CD4-positive, alpha-beta memory T cell (primary cell): ENCODE data around the gene HPN. TPM values are rescaled to one million over a fixed set of nuclear protein-coding genes. Genes with fewer than 3 reads are reported as not detected.
A peak's percentile ranks its signal among the peaks of the same experiment; 100 is the strongest.
"Not testable (repeated sequence)": the region's sequence is repeated elsewhere in the genome, so short reads cannot be mapped to it uniquely, and the experiment has no call there.

Experiments used
- CTCF ChIA-PET: fragments of 350-600 bp; sonication (Branson Sonifier 250); formaldehyde crosslinking; loops from one replicate; lab custom pipeline; 2021; ENCODE audit warnings: inconsistent platforms; ENCODE audit not compliant: partially characterized antibody; lab: Charles Lee
- POLR2A ChIA-PET: fragments of 350-600 bp; sonication (Branson Sonifier 250); formaldehyde crosslinking; loops from one replicate; lab custom pipeline; 2021; ENCODE audit not compliant: partially characterized antibody; lab: Charles Lee
- DNase-seq, 5 donors: peaks; one replicate each; pipeline versions ENCODE4 v3.0.0 to v3.0.0-alpha.2; 2020 to 2022; ENCODE audit warnings: mixed read lengths in 1 of 5
- H3K27ac ChIP-seq: one replicate; pipeline ENCODE4 v1.7.0; 2013; ENCODE audit warnings: low read depth, low read length
- H3K27me3 ChIP-seq: 2 replicates; pipeline ENCODE4 v1.7.0; 2013; ENCODE audit warnings: mild to moderate bottlenecking, low read length, moderate library complexity; ENCODE audit not compliant: insufficient read depth
- H3K36me3 ChIP-seq: 2 replicates; pipeline ENCODE4 v1.7.0; 2013; ENCODE audit warnings: mild to moderate bottlenecking, low read length, moderate library complexity; ENCODE audit not compliant: insufficient read depth
- H3K4me1 ChIP-seq: 2 replicates; pipeline ENCODE4 v1.7.0; 2013; ENCODE audit warnings: mild to moderate bottlenecking, low read length, moderate library complexity; ENCODE audit not compliant: insufficient read depth
- H3K4me3 ChIP-seq, 2 donors: one replicate each; pipeline ENCODE4 v1.7.0; 2013; ENCODE audit warnings: low read length in 2 of 2, mild to moderate bottlenecking in 1 of 2
- H3K9me3 ChIP-seq, 2 donors: one replicate each; pipeline ENCODE4 v1.7.0; 2013; ENCODE audit warnings: low read length in 2 of 2, control low read depth in 1 of 2; ENCODE audit not compliant: control insufficient read depth in 1 of 2
- H3K27ac Mint-ChIP-seq, 7 donors: one replicate each; pipeline ENCODE4 v1.8.0; 2020 to 2021; ENCODE audit warnings: mixed read lengths in 7 of 7, mild to moderate bottlenecking in 6 of 7, inconsistent platforms in 3 of 7, moderate library complexity in 3 of 7
- H3K27me3 Mint-ChIP-seq, 2 donors: one replicate each; pipeline ENCODE4 v1.8.0; 2020 to 2021; ENCODE audit warnings: mixed read lengths in 2 of 2
- H3K36me3 Mint-ChIP-seq, 2 donors: one replicate each; pipeline ENCODE4 v1.8.0; 2020 to 2021; ENCODE audit warnings: mixed read lengths in 2 of 2, inconsistent platforms in 1 of 2, mild to moderate bottlenecking in 1 of 2
- H3K4me1 Mint-ChIP-seq, 4 donors: one replicate each; pipeline ENCODE4 v1.8.0; 2020 to 2021; ENCODE audit warnings: mixed read lengths in 4 of 4, mild to moderate bottlenecking in 1 of 4
- H3K4me3 Mint-ChIP-seq, 8 donors: one replicate each; pipeline ENCODE4 v1.8.0; 2020 to 2021; ENCODE audit warnings: mixed read lengths in 8 of 8, mild to moderate bottlenecking in 7 of 8, moderate library complexity in 6 of 8, inconsistent platforms in 3 of 8
- H3K9me3 Mint-ChIP-seq, 8 donors: one replicate each; pipeline ENCODE4 v1.8.0; 2020 to 2021; ENCODE audit warnings: mixed read lengths in 8 of 8, mild to moderate bottlenecking in 5 of 8, inconsistent platforms in 3 of 8, moderate library complexity in 1 of 8
- intact Hi-C: fragments of 100-400 bp; cut with micrococcal nuclease; formaldehyde crosslinking; loops from one replicate; pipeline ENCODE4 v1.15.1; 2023
- polyA plus RNA-seq, 2 donors: library from polyadenylated mRNA; unstranded; fragments of 300-500 nt; fragmentation: Illumina TruSeq; gene quantifications; one replicate each; pipeline ENCODE4 v1.2.3, GENCODE V29; 2021
- total RNA-seq, 2 experiments: library from RNA; stranded (reverse); gene quantifications; one replicate each; pipeline ENCODE4 v1.2.3, GENCODE V29; 2021

HPN gene
- total and polyA plus RNA-seq, 4 experiments from 2014 or later = 0.15 to 0.57 TPM; not detected in 2

DNA sequence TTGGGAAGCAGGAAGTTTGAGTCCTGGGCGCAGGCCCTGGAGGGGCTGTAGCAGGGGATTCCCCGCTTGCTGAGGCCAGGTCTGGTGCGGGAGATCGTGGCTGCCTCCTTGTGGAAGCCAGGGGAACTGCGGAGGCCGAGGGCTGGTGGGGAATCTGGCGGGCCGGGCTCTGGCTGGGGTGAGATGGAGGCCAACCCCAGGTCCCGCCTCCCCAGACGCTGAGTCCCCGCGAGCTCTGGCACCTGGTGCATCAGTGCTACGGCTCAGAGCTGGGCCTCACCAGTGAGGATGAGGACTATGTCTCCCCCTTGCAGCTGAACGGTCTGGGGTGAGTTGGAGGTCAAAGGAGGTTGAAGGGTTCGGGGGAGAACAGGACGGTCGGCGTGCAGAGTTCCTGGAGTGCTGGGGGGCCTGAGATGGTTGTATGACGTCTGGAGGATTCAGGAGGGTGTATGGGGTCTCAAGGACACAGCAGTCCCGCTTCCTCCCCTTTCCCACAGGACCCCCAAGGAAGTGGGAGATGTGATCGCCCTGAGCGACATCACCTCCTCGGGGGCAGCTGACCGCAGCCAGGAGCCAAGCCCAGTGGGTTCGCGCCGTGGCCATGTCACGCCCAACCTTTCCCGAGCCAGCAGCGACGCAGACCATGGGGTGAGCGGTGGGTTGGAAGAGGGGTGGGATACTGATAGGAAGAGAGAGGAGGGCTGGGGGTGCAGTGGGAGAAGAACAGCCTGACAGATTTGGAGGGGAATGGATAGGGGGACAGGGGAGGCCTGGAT is 28.3 kb upstream of the HPN start:
- H3K27me3 ChIP-seq = no peaks in the 10 kb centered on the region
- DNase-seq = peak; percentile 77 to 87 (median 79)
- ChIA-PET CTCF (interaction anchor here (0.6 to 6.2 kb wide), 20 partner anchors 12 to 351 kb away, joined by 3 to 124 read pairs (median 4); partner anchors contain the start of genes GRAMD1A, ZNF30 and ZNF792), POLR2A (interaction anchor here (0.9 to 13.7 kb wide), 13 partner anchors 13 to 336 kb away, joined by 3 to 282 read pairs (median 15); partner anchors contain the start of genes GRAMD1A, SCGB2B2, SCN1B and ZNF30)
- Mint-ChIP-seq H3K27me3 (no peaks in the 10 kb centered on the region), H3K36me3 (peaks cover 37 to 61% of the 10 kb centered on the region in 2 donors), H3K27ac (peak overlapping the region; percentile 89 to 98 (median 96)), H3K4me1 (peaks cover 47 to 73% (median 58%) of the 10 kb centered on the region in 4 donors), H3K4me3 (peak overlapping the region; percentile 66 to 91 (median 85)), H3K9me3 (peaks cover 0 to 2% (median 0%) of the 10 kb centered on the region in 8 donors)
- H3K4me3 ChIP-seq = peak overlapping the region in 1 of 2 donors; percentile 51
- H3K27ac ChIP-seq = peak overlapping the region; percentile 64
- H3K4me1 ChIP-seq = peaks cover 76% of the 10 kb centered on the region
- no peaks in the 10 kb centered on the region for H3K9me3 ChIP-seq
- peaks cover 39% of the 10 kb centered on the region for H3K36me3 ChIP-seq
- intact Hi-C loops = loop anchor here (1.0 to 5.0 kb wide), 3 partner anchors 40 to 281 kb away; partner anchors contain the start of gene ZNF181

DNA sequence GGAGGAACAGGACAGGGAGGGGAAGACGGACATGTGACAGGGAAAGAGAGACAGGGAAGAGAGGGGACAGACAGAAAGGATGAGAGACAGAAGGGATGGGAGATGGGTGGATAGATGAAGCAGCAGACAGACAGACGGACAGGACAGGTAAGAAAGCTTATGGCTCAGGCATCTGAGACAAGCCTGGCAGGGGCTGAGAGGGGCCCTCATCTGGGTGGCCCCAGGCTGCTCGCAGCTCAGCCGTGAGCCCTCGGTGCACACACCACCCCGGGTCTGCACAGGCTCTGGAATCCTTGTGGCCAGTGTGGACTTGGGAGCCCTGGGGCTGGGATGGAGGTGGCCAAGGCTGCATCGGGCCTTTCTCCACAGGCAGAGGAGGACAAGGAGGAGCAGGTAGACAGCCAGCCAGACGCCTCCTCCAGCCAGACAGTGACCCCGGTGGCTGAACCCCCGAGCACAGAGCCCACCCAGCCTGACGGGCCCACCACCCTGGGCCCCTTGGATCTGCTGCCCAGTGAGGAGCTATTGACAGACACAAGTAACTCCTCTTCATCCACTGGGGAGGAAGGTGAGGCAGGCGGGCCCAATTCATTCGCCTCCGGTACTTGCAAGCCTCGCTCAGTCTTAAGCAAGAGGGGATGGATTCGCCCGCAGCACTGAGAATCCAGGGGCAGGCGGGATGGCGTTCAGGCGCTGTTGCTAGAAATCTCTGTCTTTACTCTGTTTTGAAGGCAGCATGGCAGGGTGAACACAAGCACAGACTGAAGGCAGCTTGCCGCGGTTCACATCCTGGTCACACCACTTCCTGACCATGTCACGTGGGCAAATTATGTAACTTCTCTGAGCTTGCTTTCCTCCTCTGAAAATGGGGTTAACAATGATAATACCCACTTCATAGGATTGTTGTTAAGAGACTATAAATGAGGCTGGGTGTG is 27.4 kb upstream of the HPN start:
- intact Hi-C loops = loop anchor here (1.0 to 5.0 kb wide), 5 partner anchors 13 to 282 kb away; partner anchors contain the start of gene ZNF181
- peak; percentile 81 to 88 (median 84) for DNase-seq
- CTCF ChIA-PET = interaction anchor here (0.6 to 6.2 kb wide), 25 partner anchors 8 to 352 kb away, joined by 3 to 124 read pairs (median 4); partner anchors contain the start of genes GRAMD1A, ZNF30 and ZNF792
- peaks cover 76% of the 10 kb centered on the region for H3K4me1 ChIP-seq
- peaks cover 45% of the 10 kb centered on the region for H3K36me3 ChIP-seq
- H3K27me3 ChIP-seq = no peaks in the 10 kb centered on the region
- H3K9me3 ChIP-seq = no peaks in the 10 kb centered on the region
- Mint-ChIP-seq H3K4me3 (peak overlapping the region; percentile 78 to 91 (median 85)), H3K4me1 (peaks cover 47 to 73% (median 58%) of the 10 kb centered on the region in 4 donors), H3K27me3 (no peaks in the 10 kb centered on the region), H3K36me3 (peaks cover 42 to 67% of the 10 kb centered on the region in 2 donors), H3K9me3 (peaks cover 0 to 2% (median 0%) of the 10 kb centered on the region in 8 donors), H3K27ac (peak overlapping the region; percentile 93 to 98 (median 96))
- peak overlapping the region; percentile 64 for H3K27ac ChIP-seq
- POLR2A ChIA-PET = interaction anchor here (0.8 to 13.7 kb wide), 24 partner anchors 8 to 602 kb away, joined by 3 to 282 read pairs (median 5); partner anchors contain the start of genes GRAMD1A, HPN, SCN1B and ZNF30
- H3K4me3 ChIP-seq = peak overlapping the region; percentile 48 to 51

DNA sequence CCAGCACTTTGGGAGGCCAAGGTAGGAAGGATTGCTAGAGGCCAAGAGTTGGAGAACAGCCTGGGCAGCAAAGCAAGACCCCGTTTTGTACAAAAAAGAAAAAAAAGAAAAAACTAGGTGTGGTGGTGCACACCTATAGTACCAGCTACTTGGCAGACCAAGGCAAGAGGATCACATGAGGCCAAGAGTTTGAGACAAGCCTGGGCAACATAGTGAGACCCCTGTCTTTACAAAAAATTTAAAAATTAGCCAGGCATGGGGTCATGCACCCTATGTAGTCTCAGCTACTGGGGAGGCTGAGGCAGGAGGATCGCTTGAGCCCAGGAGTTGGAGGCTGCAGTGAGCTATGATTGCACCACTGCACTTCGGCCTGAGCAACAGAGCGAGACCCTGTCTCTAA is 26.7 kb upstream of the HPN start:
- peak overlapping the region; percentile 78 to 91 (median 85) for H3K4me3 Mint-ChIP-seq
- not testable (repeated sequence) for H3K4me3 ChIP-seq

DNA sequence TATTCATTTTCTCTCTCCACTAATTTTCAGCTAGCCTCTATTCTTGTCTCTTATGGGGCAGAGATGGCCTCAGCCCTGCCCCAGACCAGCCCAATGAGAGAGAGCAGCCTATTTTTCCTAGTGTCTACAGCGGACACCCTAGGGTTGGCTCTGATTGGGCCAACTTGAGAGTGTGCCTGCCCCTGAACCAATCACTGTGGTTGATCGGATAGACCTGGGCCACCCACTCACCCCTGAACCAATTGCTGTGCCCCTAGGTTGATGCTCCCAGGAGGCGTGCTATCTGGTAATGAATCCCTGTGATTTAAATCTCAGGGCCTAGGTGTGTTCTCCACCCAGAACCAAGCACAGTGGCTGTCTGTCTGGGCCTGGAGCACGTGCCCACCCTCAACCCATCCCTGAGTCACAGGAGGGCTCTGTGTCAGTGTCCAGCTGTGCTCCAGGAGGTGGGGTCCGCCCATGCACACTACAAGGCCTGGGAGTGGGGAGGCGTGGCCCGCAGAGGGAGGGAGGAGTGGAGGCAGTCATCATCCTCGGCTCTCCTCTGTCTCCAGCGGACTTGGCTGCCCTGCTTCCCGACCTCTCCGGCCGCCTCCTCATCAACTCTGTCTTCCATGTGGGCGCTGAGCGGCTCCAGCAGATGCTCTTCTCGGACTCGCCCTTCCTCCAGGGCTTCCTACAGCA is 26.1 kb upstream of the HPN start:
- Mint-ChIP-seq H3K9me3 (peaks cover 0 to 4% (median 0%) of the 10 kb centered on the region in 8 donors), H3K4me1 (peaks cover 47 to 64% (median 54%) of the 10 kb centered on the region in 4 donors), H3K36me3 (peaks cover 45 to 68% of the 10 kb centered on the region in 2 donors), H3K27ac (peak overlapping the region; percentile 83 to 98 (median 95)), H3K27me3 (no peaks in the 10 kb centered on the region), H3K4me3 (peak overlapping the region in 3 of 8 donors; percentile 85 to 91 (median 87))
- POLR2A ChIA-PET = interaction anchor here (0.8 to 13.7 kb wide), 11 partner anchors 8 to 177 kb away, joined by 3 to 282 read pairs (median 15); partner anchors contain the start of genes GRAMD1A, SCN1B, ZNF30 and ZNF792
- peak in 1 of 5 donors; percentile 9 for DNase-seq
- H3K4me3 ChIP-seq = no peak overlapping the region
- H3K27me3 ChIP-seq = no peaks in the 10 kb centered on the region
- H3K9me3 ChIP-seq = no peaks in the 10 kb centered on the region
- H3K27ac ChIP-seq = peak overlapping the region; percentile 64
- peaks cover 44% of the 10 kb centered on the region for H3K36me3 ChIP-seq
- peaks cover 65% of the 10 kb centered on the region for H3K4me1 ChIP-seq
- CTCF ChIA-PET = interaction anchor here (0.8 to 6.2 kb wide), 12 partner anchors 12 to 84 kb away, joined by 3 to 124 read pairs (median 6); partner anchors contain the start of genes GRAMD1A and ZNF792
- intact Hi-C loops = loop anchor here (2.0 kb wide), 1 partner anchor 75 kb away; no protein-coding TSS in a partner anchor

More for the DNA sequence above, 26.7 kb upstream of the HPN start:
- not testable (repeated sequence) for H3K9me3 ChIP-seq, DNase-seq, H3K27me3 ChIP-seq, H3K9me3 Mint-ChIP-seq, H3K27me3 Mint-ChIP-seq
- Histone ChIP-seq H3K36me3 (peaks cover 45% of the 10 kb centered on the region), H3K27ac (peak overlapping the region; percentile 64), H3K4me1 (peaks cover 72% of the 10 kb centered on the region)
- H3K27ac Mint-ChIP-seq = peak overlapping the region; percentile 93 to 98 (median 96)
- H3K36me3 Mint-ChIP-seq = peaks cover 46 to 66% of the 10 kb centered on the region in 2 donors
- peaks cover 49 to 67% (median 58%) of the 10 kb centered on the region in 4 donors for H3K4me1 Mint-ChIP-seq
- ChIA-PET CTCF (interaction anchor here (0.8 to 6.2 kb wide), 18 partner anchors 9 to 88 kb away, joined by 3 to 124 read pairs (median 4); partner anchors contain the start of genes GRAMD1A, ZNF30 and ZNF792), POLR2A (interaction anchor here (0.8 to 13.7 kb wide), 23 partner anchors 9 to 601 kb away, joined by 3 to 282 read pairs (median 5); partner anchors contain the start of genes GRAMD1A, HPN, SCN1B and ZNF30)
- intact Hi-C loops = loop anchor here (1.0 to 5.0 kb wide), 3 partner anchors 13 to 282 kb away; partner anchors contain the start of gene ZNF181

DNA sequence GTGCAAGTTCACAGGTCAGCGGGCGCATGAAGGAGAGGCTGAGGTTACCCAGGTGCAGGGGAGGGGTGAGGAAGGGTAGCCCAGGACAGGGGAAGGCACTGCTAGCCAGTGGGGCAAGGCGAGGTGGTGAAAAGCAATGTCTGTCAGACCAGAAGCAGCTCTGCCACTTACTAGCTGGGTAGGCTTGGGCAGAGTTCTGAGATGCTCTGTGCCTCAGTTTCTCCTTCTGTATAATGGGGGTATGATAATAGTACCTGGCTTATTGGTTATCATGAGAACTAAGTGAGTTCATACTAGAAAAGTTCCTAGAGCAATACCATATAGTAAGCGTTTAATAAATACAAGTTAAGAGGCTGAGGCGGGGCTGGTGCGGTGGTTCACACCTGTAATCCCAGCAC is 25.6 kb upstream of the HPN start:
- Mint-ChIP-seq H3K27me3 (no peaks in the 10 kb centered on the region), H3K9me3 (peaks cover 0 to 4% (median 0%) of the 10 kb centered on the region in 8 donors), H3K4me3 (no peak overlapping the region), H3K27ac (peak overlapping the region; percentile 47 to 85 (median 78)), H3K4me1 (peaks cover 44 to 58% (median 50%) of the 10 kb centered on the region in 4 donors), H3K36me3 (peaks cover 48 to 70% of the 10 kb centered on the region in 2 donors)
- no peak overlapping the region for H3K27ac ChIP-seq
- ChIA-PET CTCF (interaction anchor here (0.8 to 4.1 kb wide), 2 partner anchors 28 to 42 kb away, joined by 4 to 25 read pairs; no protein-coding TSS in a partner anchor), POLR2A (interaction anchor here (0.6 to 13.7 kb wide), 4 partner anchors 11 to 223 kb away, joined by 6 to 282 read pairs (median 45); partner anchors contain the start of gene GRAMD1A)
- no peaks in the 10 kb centered on the region for H3K9me3 ChIP-seq
- no peak overlapping the region for H3K4me3 ChIP-seq
- peaks cover 46% of the 10 kb centered on the region for H3K36me3 ChIP-seq
- DNase-seq = peak in 1 of 5 donors; percentile 37
- no peaks in the 10 kb centered on the region for H3K27me3 ChIP-seq
- intact Hi-C loops = loop anchor here (2.0 kb wide), 1 partner anchor 75 kb away; no protein-coding TSS in a partner anchor
- peaks cover 60% of the 10 kb centered on the region for H3K4me1 ChIP-seq
